Cardiac septum (tissue), 1 donor: ENCODE data around the gene HPS5. TPM values are rescaled to one million over a fixed set of nuclear protein-coding genes. Genes with fewer than 3 reads are reported as not detected.

Experiments used
- DNase-seq: peaks from one replicate; pipeline ENCODE4 v3.0.0-alpha.2; 2020; ENCODE audit warnings: low spot score
- intact Hi-C: fragments of 100-400 bp; cut with DNase I; formaldehyde crosslinking; loops from one replicate; pipeline ENCODE4 v1.14.0; 2022
- long read RNA-seq: library from polyadenylated mRNA; unstranded; transcript quantifications from one replicate; pipeline ENCODE4 v2.0.0, GENCODE V29; 2021
- total RNA-seq: library from RNA; stranded (reverse); fragmentation: NEBNext Ultra II Directional; extraction: Animal tissue kit (Norgen Biotek cat#: 25700); gene quantifications from one replicate; pipeline ENCODE4 v1.2.1, GENCODE V29; 2021
- donor health status: DM: no; HTN: no; CAD: no.

HPS5 gene, protein sequence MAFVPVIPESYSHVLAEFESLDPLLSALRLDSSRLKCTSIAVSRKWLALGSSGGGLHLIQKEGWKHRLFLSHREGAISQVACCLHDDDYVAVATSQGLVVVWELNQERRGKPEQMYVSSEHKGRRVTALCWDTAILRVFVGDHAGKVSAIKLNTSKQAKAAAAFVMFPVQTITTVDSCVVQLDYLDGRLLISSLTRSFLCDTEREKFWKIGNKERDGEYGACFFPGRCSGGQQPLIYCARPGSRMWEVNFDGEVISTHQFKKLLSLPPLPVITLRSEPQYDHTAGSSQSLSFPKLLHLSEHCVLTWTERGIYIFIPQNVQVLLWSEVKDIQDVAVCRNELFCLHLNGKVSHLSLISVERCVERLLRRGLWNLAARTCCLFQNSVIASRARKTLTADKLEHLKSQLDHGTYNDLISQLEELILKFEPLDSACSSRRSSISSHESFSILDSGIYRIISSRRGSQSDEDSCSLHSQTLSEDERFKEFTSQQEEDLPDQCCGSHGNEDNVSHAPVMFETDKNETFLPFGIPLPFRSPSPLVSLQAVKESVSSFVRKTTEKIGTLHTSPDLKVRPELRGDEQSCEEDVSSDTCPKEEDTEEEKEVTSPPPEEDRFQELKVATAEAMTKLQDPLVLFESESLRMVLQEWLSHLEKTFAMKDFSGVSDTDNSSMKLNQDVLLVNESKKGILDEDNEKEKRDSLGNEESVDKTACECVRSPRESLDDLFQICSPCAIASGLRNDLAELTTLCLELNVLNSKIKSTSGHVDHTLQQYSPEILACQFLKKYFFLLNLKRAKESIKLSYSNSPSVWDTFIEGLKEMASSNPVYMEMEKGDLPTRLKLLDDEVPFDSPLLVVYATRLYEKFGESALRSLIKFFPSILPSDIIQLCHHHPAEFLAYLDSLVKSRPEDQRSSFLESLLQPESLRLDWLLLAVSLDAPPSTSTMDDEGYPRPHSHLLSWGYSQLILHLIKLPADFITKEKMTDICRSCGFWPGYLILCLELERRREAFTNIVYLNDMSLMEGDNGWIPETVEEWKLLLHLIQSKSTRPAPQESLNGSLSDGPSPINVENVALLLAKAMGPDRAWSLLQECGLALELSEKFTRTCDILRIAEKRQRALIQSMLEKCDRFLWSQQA
- total RNA-seq = 11.2 TPM
- long read RNA-seq, full-length matches to known transcripts = 2 of 7 reads
- long read RNA-seq, partial matches to known transcripts = 3 of 7 reads
- long read RNA-seq, other reads (novel, unspliced or antisense) = 2 of 7 reads

DNA sequence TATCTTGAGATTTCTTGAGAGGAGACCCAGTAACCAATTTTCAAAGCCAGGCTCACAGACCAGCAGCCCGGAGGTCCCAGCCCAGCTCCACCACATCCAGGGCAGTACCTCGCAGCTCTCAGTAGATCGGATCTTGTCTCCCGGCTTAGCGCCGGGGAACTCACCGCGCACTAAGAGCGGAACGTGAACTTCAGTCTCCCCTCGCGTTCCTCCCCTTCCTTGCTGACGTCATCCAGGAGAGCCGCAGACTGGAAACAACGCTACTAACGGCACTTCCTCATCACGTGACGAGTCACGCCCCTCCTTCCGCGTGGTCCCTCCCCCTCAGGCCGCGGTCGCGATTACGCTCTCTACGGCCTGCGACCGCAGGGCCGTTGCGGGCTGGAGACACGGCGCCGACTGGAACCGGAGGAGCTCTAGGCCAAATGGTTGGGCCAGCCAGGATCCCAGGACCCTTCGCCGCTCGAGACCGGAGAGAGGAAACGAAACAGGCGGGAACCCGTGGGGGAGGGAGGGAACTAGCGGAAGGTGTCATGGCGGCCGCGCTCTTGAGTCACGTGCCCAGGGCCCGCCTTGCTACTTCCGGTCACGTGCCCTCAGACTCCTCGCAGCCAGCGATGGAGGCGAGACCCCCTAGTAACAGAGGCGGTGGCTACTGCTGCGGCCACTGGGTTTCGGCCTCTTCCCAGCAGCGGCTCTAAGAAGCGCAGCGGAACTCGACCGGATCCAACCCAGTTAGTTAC lies at the start of gene HPS5, which contains the start of gene GTF2H1:
Gene HPS5, minus strand, starts transcription at position 172 of the 743 bp plus-strand sequence. CDS start 4,282 bp downstream, outside the sequence.
Gene GTF2H1, plus strand, starts transcription at position 599 of the 743 bp plus-strand sequence. CDS start 10,508 bp downstream, outside the sequence.
- intact Hi-C loops = loop anchor here (1.0 kb wide), 3 partner anchors 74 to 312 kb away; partner anchors contain the start of genes SPTY2D1 and TSG101

GRCh38 chr11:18371279-18371678 lies 49.3 kb upstream of the HPS5 start:
- no peak for DNase-seq
- intact Hi-C loops = no loop called here

More for the DNA sequence above, at the start of gene HPS5, which contains the start of gene GTF2H1:
- peak; percentile 98 for DNase-seq

DNA sequence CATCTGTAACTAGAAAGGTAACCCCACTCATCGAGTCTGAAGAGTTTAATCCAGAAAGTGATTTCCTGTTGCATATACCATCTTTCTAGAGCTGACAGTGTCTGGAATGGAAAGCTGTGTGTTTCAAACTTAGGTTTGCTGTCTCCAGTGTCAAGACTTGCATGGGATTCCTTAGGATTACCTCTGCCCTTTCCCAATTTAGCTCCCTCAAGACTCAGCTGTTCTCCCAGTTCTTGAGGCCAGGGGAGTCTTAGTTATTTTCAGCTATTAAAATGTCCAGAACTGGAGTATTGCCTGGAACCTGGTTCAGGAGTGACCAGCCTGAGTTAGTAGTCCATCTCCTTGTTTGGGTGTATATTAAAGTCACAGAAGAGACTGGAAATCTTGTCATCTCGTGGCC lies 47.5 kb upstream of the HPS5 start:
- DNase-seq = no peak
- intact Hi-C loops = no loop called here

GRCh38 chr11:18368221-18368620 lies 46.3 kb upstream of the HPS5 start:
- intact Hi-C loops = no loop called here
- DNase-seq = no peak

DNA sequence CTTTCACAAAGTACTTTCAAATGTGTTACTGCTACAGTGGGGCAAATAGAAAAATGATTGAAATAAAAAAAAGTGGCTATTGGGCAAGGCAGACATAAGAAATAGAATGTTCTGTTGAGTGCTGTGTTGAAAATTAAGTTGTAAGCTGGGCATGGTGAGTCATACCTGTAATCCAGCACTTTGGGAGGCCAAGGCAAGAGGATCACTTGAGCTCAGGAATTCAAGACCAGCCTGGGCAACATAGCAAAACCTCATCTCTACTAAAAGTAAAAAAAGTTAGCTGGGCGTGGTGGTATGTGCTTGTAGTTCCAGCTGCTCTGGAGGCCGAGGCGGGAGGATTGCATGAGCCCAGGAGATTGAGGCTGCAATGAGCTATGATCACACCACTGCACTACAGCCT lies 45.5 kb upstream of the HPS5 start:
- intact Hi-C loops = no loop called here
- DNase-seq = no peak

- intact Hi-C loops = no loop called here
- no peak for DNase-seq
Measured at GRCh38 chr11:18366286-18366685, 44.3 kb upstream of the HPS5 start.

GRCh38 chr11:18365741-18366140 lies 43.8 kb upstream of the HPS5 start:
- intact Hi-C loops = no loop called here
- DNase-seq = no peak

- intact Hi-C loops = no loop called here
Measured at GRCh38 chr11:18364495-18365073, 42.6 kb upstream of the HPS5 start.

DNA sequence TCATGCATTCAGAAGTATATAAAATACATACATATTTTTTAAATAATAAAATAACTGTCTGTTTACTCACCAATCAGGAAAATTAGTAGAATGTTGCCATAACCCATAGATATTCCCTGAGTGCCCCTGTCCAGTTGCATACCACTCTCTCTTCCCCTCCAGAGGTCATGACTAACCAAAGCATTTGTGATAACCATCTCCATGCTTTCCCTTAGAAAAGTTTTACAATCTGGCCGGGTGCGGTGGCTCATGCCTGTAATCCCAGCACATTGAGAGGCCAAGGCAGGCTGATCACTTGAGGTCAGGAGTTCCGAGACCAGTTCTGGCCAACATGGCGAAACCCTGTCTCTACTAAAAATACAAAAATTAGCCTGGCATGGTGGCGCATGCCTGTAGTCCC lies 39.2 kb upstream of the HPS5 start:
- DNase-seq = no peak
- intact Hi-C loops = no loop called here

More at GRCh38 chr11:18364495-18365073, 42.6 kb upstream of the HPS5 start:
- no peak for DNase-seq

GRCh38 chr11:18358646-18359045 lies 36.7 kb upstream of the HPS5 start:
- DNase-seq = no peak
- intact Hi-C loops = no loop called here

GRCh38 chr11:18352581-18352980 lies 30.6 kb upstream of the HPS5 start:
- intact Hi-C loops = no loop called here

DNA sequence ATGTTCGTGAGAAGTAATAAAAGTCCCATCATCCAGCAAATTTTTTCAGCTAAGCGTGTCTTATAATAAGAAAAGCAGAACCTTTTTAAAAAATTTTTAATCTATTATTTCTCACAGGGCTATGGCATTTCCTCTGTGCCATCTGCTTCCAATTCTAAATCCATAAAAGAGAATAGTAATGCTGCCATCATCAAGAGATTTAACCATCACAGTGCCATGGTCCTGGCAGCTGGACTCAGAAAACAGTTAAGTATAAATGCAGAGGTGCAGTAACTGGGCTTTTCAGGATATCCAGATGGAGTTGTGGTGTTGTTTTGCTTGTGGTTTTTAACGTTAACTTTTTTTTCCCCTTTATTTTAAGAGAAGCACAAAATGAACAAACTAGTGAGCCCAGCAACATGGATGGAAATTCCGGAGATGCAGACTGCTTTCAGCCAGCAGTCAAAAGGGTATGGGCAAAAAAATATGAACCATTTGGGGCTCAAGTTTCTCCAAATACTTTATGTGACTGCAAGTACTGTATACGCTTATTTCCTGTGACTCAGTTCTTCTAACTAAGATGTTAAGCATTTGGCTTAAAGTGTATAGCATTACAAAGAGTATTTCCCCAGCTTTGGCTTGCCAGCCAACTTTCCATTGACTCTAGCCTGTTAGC lies 25.7 kb upstream of the HPS5 start:
- intact Hi-C loops = no loop called here
- no peak for DNase-seq

More at GRCh38 chr11:18352581-18352980, 30.6 kb upstream of the HPS5 start:
- DNase-seq = no peak

GRCh38 chr11:18332891-18333290 lies 11.0 kb upstream of the HPS5 start:
- intact Hi-C loops = no loop called here
- DNase-seq = no peak

GRCh38 chr11:18332302-18332701 lies 10.4 kb upstream of the HPS5 start:
- DNase-seq = no peak
- intact Hi-C loops = no loop called here

DNA sequence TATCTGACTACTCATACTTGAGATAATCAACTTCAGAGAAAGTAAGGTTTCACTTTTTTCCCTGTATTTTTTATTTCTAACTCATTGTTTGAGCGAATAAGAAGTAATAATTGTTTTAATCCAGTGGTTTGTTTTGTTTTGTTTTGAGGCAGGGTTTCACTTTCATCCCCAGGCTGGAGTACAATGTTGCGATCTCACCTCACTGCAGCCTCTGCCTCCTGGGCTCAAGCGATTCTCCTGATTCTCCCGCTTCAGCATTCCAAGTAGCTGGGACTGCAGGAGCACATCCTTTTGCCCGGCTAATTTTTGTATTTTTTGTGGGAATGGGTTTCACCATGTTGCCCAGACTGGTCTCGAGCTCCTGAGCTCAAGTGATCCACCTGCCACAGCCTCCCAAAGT lies 9.0 kb upstream of the HPS5 start:
- intact Hi-C loops = no loop called here

GRCh38 chr11:18329196-18329870 lies 7.4 kb upstream of the HPS5 start:
- DNase-seq = no peak
- intact Hi-C loops = no loop called here

More for the DNA sequence above, 9.0 kb upstream of the HPS5 start:
- DNase-seq = no peak

GRCh38 chr11:18324381-18324780 lies 2.4 kb upstream of the HPS5 start:
- intact Hi-C loops = no loop called here

More at GRCh38 chr11:18324381-18324780, 2.4 kb upstream of the HPS5 start:
- no peak for DNase-seq
